Body of pancreas (tissue), 4 donors: ENCODE measurements around the gene BCLAF3.

Source experiments
- POLR2A ChIP-seq, 3 donors: fragments of 450-650 bp; IDR thresholded peaks; one replicate each; pipeline ENCODE4 v1.6.1; 2016; ENCODE audit warnings: antibody characterized with exemption in 3 of 3, mild to moderate bottlenecking in 2 of 3
- TF ChIP-seq, protein P1 (sequence below), 7 experiments: fragments of 450-650 bp in 4 of 7; fragments of 200-600 bp in 3 of 7; sonication (generic) in 3 of 7; IDR thresholded peaks; one replicate each; pipeline ENCODE4 v1.5.1; 2016 to 2019; ENCODE audit warnings: antibody characterized with exemption in 7 of 7

DNA sequence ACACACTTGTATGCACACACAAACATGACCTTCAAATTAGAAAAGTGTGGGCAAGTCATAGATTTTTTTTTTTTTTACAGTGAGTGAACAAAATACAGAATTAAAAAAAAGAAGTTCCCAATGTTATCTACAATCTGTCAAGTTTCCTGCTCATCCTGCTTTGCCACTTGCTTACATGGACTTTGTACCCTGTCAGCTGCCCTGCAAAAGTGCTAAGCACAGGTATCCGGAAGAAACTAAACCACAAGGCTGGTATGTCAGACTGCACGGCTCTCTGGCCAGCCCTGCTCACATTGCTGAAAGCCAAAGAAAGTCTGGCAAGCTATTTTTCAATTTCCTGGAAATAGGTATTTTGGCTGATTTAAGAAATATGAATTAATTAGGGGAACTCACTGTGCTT is 38.9 kb upstream of the BCLAF3 start:
- TF ChIP-seq, protein P1, sequence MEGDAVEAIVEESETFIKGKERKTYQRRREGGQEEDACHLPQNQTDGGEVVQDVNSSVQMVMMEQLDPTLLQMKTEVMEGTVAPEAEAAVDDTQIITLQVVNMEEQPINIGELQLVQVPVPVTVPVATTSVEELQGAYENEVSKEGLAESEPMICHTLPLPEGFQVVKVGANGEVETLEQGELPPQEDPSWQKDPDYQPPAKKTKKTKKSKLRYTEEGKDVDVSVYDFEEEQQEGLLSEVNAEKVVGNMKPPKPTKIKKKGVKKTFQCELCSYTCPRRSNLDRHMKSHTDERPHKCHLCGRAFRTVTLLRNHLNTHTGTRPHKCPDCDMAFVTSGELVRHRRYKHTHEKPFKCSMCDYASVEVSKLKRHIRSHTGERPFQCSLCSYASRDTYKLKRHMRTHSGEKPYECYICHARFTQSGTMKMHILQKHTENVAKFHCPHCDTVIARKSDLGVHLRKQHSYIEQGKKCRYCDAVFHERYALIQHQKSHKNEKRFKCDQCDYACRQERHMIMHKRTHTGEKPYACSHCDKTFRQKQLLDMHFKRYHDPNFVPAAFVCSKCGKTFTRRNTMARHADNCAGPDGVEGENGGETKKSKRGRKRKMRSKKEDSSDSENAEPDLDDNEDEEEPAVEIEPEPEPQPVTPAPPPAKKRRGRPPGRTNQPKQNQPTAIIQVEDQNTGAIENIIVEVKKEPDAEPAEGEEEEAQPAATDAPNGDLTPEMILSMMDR (IDR thresholded peaks at IDR 0.05) = no peak
- no peak for TF ChIP-seq POLR2A (IDR thresholded peaks at IDR 0.05)
